Endothelial cell of umbilical vein (primary cell): ENCODE measurements around the gene ADAMTSL5. TPM values are rescaled to one million over a fixed set of nuclear protein-coding genes. Genes with fewer than 3 reads are reported as not detected.

Source experiments
- BruUV-seq: library from RNA; stranded (reverse); fragments of 400-500 nt; replicated peaks from 2 replicates; lab custom pipeline; 2021; lab: Mats Ljungman, UMichigan
- CTCF ChIA-PET: fragments of 300-600, 350-600 bp; sonication (Branson Sonifier 250); formaldehyde crosslinking; loops from one replicate; lab custom pipeline; 2021; ENCODE audit warnings: antibody characterized with exemption, inconsistent platforms; lab: Charles Lee
- POLR2A ChIA-PET: fragments of 300-600, 350-600 bp; sonication (Branson Sonifier 250); formaldehyde crosslinking; loops from one replicate; lab custom pipeline; 2021; ENCODE audit warnings: antibody characterized with exemption, inconsistent platforms; lab: Charles Lee
- DNase-seq: peaks from one replicate; pipeline ENCODE4 v3.0.0-alpha.2; 2011; ENCODE audit warnings: low read depth, low spot score
- FAIRE-seq: peaks from 2 replicates; lab custom pipeline; 2011; peaks lifted over from hg19 to GRCh38; lab: Jason Lieb, UNC
- H2AFZ ChIP-seq: 2 replicates; pipeline ENCODE4 v1.6.0; 2012; ENCODE audit warnings: low read depth, low read length, control low read depth, inconsistent platforms
- H3K27ac ChIP-seq: 2 replicates; pipeline ENCODE4 v1.5.1; 2011; ENCODE audit warnings: low read depth, mild to moderate bottlenecking, control low read depth, low read length, moderate library complexity; ENCODE audit not compliant: insufficient read depth
- H3K27me3 ChIP-seq, 2 experiments: 2 replicates each; pipeline versions ENCODE4 v1.6.0 to v1.6.1; 2011; ENCODE audit warnings: low read length in 2 of 2, mixed read lengths in 1 of 2; ENCODE audit not compliant: control insufficient read depth in 2 of 2, insufficient read depth in 2 of 2
- H3K36me3 ChIP-seq, 2 experiments: 2 replicates in 1 of 2; 3 replicates in 1 of 2; pipeline ENCODE4 v1.5.1; 2011; ENCODE audit warnings: low read length in 2 of 2, mild to moderate bottlenecking in 1 of 2, moderate library complexity in 1 of 2; ENCODE audit not compliant: control insufficient read depth in 2 of 2, insufficient read depth in 2 of 2; ENCODE audit errors: extremely low read depth in 1 of 2
- H3K4me1 ChIP-seq: 3 replicates; pipeline ENCODE4 v1.5.1; 2011; ENCODE audit warnings: mild to moderate bottlenecking, low read length; ENCODE audit not compliant: control insufficient read depth, insufficient read depth; ENCODE audit errors: extremely low read depth
- H3K4me2 ChIP-seq: 2 replicates; pipeline ENCODE4 v1.6.1; 2011; ENCODE audit warnings: low read length, control low read depth, mixed read lengths; ENCODE audit not compliant: insufficient read depth
- H3K4me3 ChIP-seq, 3 experiments: fragments of 200-600 bp in 1 of 3; sonication (generic), shearing (Covaris generic) in 1 of 3; replicated peaks in 1 of 3; 2 replicates each; pipeline ENCODE4 v1.5.1; 2011 to 2016; ENCODE audit warnings: control low read depth in 3 of 3, low read length in 3 of 3, mild to moderate bottlenecking in 2 of 3, inconsistent platforms in 1 of 3, low read depth in 1 of 3, moderate library complexity in 1 of 3; ENCODE audit not compliant: insufficient read depth in 1 of 3
- H3K79me2 ChIP-seq: 2 replicates; pipeline ENCODE4 v1.6.0; 2012; ENCODE audit warnings: low read length, inconsistent platforms; ENCODE audit not compliant: control insufficient read depth, insufficient read depth
- H3K9ac ChIP-seq: replicated peaks from 2 replicates; pipeline ENCODE3; 2011; ENCODE audit warnings: low read length, control low read depth; ENCODE audit not compliant: insufficient read depth; ENCODE audit errors: extremely low read depth
- H3K9me1 ChIP-seq: replicated peaks from 3 replicates; pipeline ENCODE4 v1.6.0; 2011; ENCODE audit warnings: mild to moderate bottlenecking, low read length; ENCODE audit not compliant: control insufficient read depth, insufficient read depth; ENCODE audit errors: extremely low read depth
- H3K9me3 ChIP-seq: replicated peaks from 2 replicates; pipeline ENCODE4 v1.5.1; 2012; ENCODE audit warnings: low read length, inconsistent platforms; ENCODE audit not compliant: control insufficient read depth, insufficient read depth
- H4K20me1 ChIP-seq: replicated peaks from 2 replicates; pipeline ENCODE3; 2011; ENCODE audit warnings: mild to moderate bottlenecking, low read length; ENCODE audit not compliant: control insufficient read depth, insufficient read depth; ENCODE audit errors: extremely low read depth
- CTCF ChIP-seq, 2 donors: IDR thresholded peaks; 1 replicate in 1 of 2; 2 replicates in 1 of 2; pipeline ENCODE4 v1.5.1; 2011; ENCODE audit warnings: low read length in 2 of 2, mild to moderate bottlenecking in 2 of 2, moderate library complexity in 2 of 2, control low read depth in 1 of 2, inconsistent platforms in 1 of 2, low read depth in 1 of 2; ENCODE audit not compliant: insufficient read depth in 1 of 2; ENCODE audit errors: extremely low read depth in 1 of 2
- EZH2 ChIP-seq: IDR thresholded peaks from 2 replicates; pipeline ENCODE4 v1.6.1; 2012; ENCODE audit warnings: borderline replicate concordance, low read depth, mild to moderate bottlenecking, moderate library complexity, low read length, inconsistent platforms; ENCODE audit not compliant: severe bottlenecking
- FOS ChIP-seq: IDR thresholded peaks from 2 replicates; pipeline ENCODE4 v1.6.1; 2011; ENCODE audit warnings: mild to moderate bottlenecking, low read length, moderate library complexity, borderline replicate concordance; ENCODE audit not compliant: insufficient read depth
- GATA2 ChIP-seq: IDR thresholded peaks from 2 replicates; pipeline ENCODE4 v1.7.0; 2011; ENCODE audit warnings: low read depth, mild to moderate bottlenecking, moderate library complexity, mixed read lengths, low read length; ENCODE audit not compliant: insufficient read length, insufficient read depth
- JUN ChIP-seq: IDR thresholded peaks from 2 replicates; pipeline ENCODE4 v1.6.1; 2011; ENCODE audit warnings: borderline replicate concordance, low read depth; ENCODE audit not compliant: insufficient read length, insufficient read depth
- MAX ChIP-seq: IDR thresholded peaks from 2 replicates; pipeline ENCODE4 v1.6.1; 2011; ENCODE audit not compliant: insufficient read depth, insufficient read length
- MYC ChIP-seq: IDR thresholded peaks from one replicate; pipeline ENCODE4 v1.6.1; 2011; ENCODE audit warnings: mild to moderate bottlenecking, low read depth, low read length
- POLR2A ChIP-seq: IDR thresholded peaks from 2 replicates; pipeline ENCODE4 v1.6.1; 2012; ENCODE audit warnings: low read depth, mild to moderate bottlenecking, control low read depth, low read length
- POLR2AphosphoS5 ChIP-seq: IDR thresholded peaks from 2 replicates; pipeline ENCODE4 v1.6.1; 2012; ENCODE audit warnings: low read depth, mild to moderate bottlenecking, control low read depth, low read length, moderate library complexity; ENCODE audit not compliant: insufficient read depth
- dilution Hi-C: fragments of 300-500 bp; cut with MboI; formaldehyde crosslinking; loops from one replicate; pipeline ENCODE4 v1.15.0; 2019; ENCODE audit warnings: low sequenced_read_pairs; ENCODE audit not compliant: extremely low pct_ligation_motif_present
- intact Hi-C: fragments of 100-400 bp; cut with micrococcal nuclease; formaldehyde crosslinking; loops from one replicate; pipeline ENCODE4 v1.10.0; 2022
- polyA plus RNA-seq, 4 experiments: library from polyadenylated mRNA; depleted of rRNA in 3 of 4; stranded (reverse) in 3 of 4; unstranded in 1 of 4; fragments of >200 nt; gene quantifications; 2 replicates each; pipeline versions ENCODE4 v1.2.1 to v1.2.3, GENCODE V29; 2011 to 2012; ENCODE audit warnings: missing spikeins in 1 of 4
- total RNA-seq: library from RNA; stranded (reverse); gene quantifications from 2 replicates; pipeline ENCODE4 v1.2.3, GENCODE V29; 2021

ADAMTSL5 gene
- total and polyA plus RNA-seq, 2 donors (not counting 3 experiments of a cell fraction or from before 2014, with no cell fraction given): 0.07 TPM; not detected in 1

- dilution Hi-C loops: no loop called here
- Histone ChIP-seq H3K36me3 (no peaks in the 10 kb centered on the region), H3K9me1 (no peaks in the 10 kb centered on the region), H3K4me3 (no peak overlapping the region), H4K20me1 (no peaks in the 10 kb centered on the region), H3K9me3 (no peaks in the 10 kb centered on the region), H3K4me1 (peaks cover 5% of the 10 kb centered on the region), H3K9ac (no peak overlapping the region), H2AFZ (no peak overlapping the region), H3K79me2 (no peaks in the 10 kb centered on the region), H3K27me3 (peaks cover 44 to 82% of the 10 kb centered on the region in 2 experiments), H3K27ac (no peak overlapping the region), H3K4me2 (no peak overlapping the region)
- intact Hi-C loops: loop anchor here (2.0 kb wide), 1 partner anchor 21 kb away; the partner anchor contains the start of genes PCSK4 and REEP6
- TF ChIP-seq EZH2 (peak; percentile 91), FOS (no peak)
- FAIRE-seq (no peak), DNase-seq (no peak)
- ChIA-PET POLR2A (no interaction called here), CTCF (no interaction called here)
- no TSS peak for BruUV-seq
Observed at GRCh38 chr19:1470055-1470304, 42.8 kb downstream of the ADAMTSL5 start.

- Histone ChIP-seq H3K4me1 (peaks cover 5% of the 10 kb centered on the region), H3K4me3 (no peak overlapping the region), H3K27me3 (peaks cover 44 to 83% of the 10 kb centered on the region in 2 experiments)
Observed at GRCh38 chr19:1469255-1470054, 43.4 kb downstream of the ADAMTSL5 start.

More at GRCh38 chr19:1469255-1470054, 43.4 kb downstream of the ADAMTSL5 start:
- ChIA-PET POLR2A (no interaction called here), CTCF (interaction anchor here (3.6 kb wide), 1 partner anchor 25 kb away, joined by 11 read pairs; no protein-coding TSS in a partner anchor)
- H3K36me3 ChIP-seq: no peaks in the 10 kb centered on the region
- no peak overlapping the region for H3K9ac ChIP-seq
- no peaks in the 10 kb centered on the region for H3K79me2 ChIP-seq
- no peaks in the 10 kb centered on the region for H3K9me3 ChIP-seq
- no peaks in the 10 kb centered on the region for H4K20me1 ChIP-seq
- FAIRE-seq: no peak
- no TSS peak for BruUV-seq
- DNase-seq: no peak
- H3K4me2 ChIP-seq: no peak overlapping the region
- H3K9me1 ChIP-seq: no peaks in the 10 kb centered on the region
- H3K27ac ChIP-seq: no peak overlapping the region
- intact Hi-C loops: loop anchor here (2.0 kb wide), 1 partner anchor 21 kb away; the partner anchor contains the start of genes PCSK4 and REEP6
- dilution Hi-C loops: no loop called here
- no peak overlapping the region for H2AFZ ChIP-seq
- no peak for TF ChIP-seq MAX
- TF ChIP-seq JUN: no peak
- no peak for TF ChIP-seq EZH2
- TF ChIP-seq MYC: no peak
- no peak for TF ChIP-seq POLR2AphosphoS5
- no peak for TF ChIP-seq CTCF (IDR thresholded peaks at IDR 0.05; ENCODE audit: extremely low read depth in 1 of 2, insufficient read depth in 1 of 2, low read depth in 1 of 2, low read length in 2 of 2)
- TF ChIP-seq GATA2: no peak
- no peak for TF ChIP-seq POLR2A
- no peak for TF ChIP-seq FOS
